Myocyte (in vitro differentiated cells): ENCODE results near the gene REXO1. TPM values are rescaled to one million over a fixed set of nuclear protein-coding genes. Genes with fewer than 3 reads are reported as not detected.

Experiments used
- DNase-seq: peaks from one replicate; pipeline ENCODE4 v3.0.0-alpha.2; 2012; ENCODE audit warnings: low read depth
- total RNA-seq: library from RNA; depleted of rRNA; stranded (reverse); fragments of >200 nt; gene quantifications from 2 replicates; pipeline ENCODE4 v1.2.3, GENCODE V29; 2014

Gene REXO1
- total RNA-seq, 1 donor from 2014 or later, result 9.4 TPM

- no peak for DNase-seq
Observed at GRCh38 chr19:1829958-1830357, 18.3 kb downstream of the REXO1 start.

- no peak for DNase-seq
Observed at GRCh38 chr19:1828279-1829238, 19.7 kb downstream of the REXO1 start.

GRCh38 chr19:1827566-1828278, 20.6 kb downstream of the REXO1 start:
- DNase-seq, result no peak

GRCh38 chr19:1826557-1827521, 21.4 kb downstream of the REXO1 start:
- no peak for DNase-seq

GRCh38 chr19:1825909-1826556, 22.2 kb downstream of the REXO1 start:
- peak; percentile 74 for DNase-seq

- no peak for DNase-seq
Observed at GRCh38 chr19:1824252-1824622, 24.0 kb downstream of the REXO1 start.

GRCh38 chr19:1823539-1824251, 24.6 kb downstream of the REXO1 start:
- DNase-seq, result no peak

GRCh38 chr19:1823020-1823419, 25.3 kb downstream of the REXO1 start:
- no peak for DNase-seq

- DNase-seq, result no peak
Observed at GRCh38 chr19:1822210-1822609, 26.1 kb downstream of the REXO1 start.

- no peak for DNase-seq
Observed at GRCh38 chr19:1819341-1820255, 28.7 kb downstream of the REXO1 start.

GRCh38 chr19:1818549-1819195, 29.6 kb downstream of the REXO1 start:
- no peak for DNase-seq

- DNase-seq, result no peak
Observed at GRCh38 chr19:1817553-1818179, 30.6 kb downstream of the REXO1 start.

- DNase-seq, result no peak
Observed at GRCh38 chr19:1816530-1817298, 31.6 kb downstream of the REXO1 start.

- DNase-seq, result no peak
Observed at GRCh38 chr19:1815605-1816529, 32.4 kb downstream of the REXO1 start.

- DNase-seq, result no peak
Observed at GRCh38 chr19:1814833-1815604, 33.3 kb downstream of the REXO1 start.
